ENCODE measurements around the gene CDK5RAP1.

Gene CDK5RAP1

DNA sequence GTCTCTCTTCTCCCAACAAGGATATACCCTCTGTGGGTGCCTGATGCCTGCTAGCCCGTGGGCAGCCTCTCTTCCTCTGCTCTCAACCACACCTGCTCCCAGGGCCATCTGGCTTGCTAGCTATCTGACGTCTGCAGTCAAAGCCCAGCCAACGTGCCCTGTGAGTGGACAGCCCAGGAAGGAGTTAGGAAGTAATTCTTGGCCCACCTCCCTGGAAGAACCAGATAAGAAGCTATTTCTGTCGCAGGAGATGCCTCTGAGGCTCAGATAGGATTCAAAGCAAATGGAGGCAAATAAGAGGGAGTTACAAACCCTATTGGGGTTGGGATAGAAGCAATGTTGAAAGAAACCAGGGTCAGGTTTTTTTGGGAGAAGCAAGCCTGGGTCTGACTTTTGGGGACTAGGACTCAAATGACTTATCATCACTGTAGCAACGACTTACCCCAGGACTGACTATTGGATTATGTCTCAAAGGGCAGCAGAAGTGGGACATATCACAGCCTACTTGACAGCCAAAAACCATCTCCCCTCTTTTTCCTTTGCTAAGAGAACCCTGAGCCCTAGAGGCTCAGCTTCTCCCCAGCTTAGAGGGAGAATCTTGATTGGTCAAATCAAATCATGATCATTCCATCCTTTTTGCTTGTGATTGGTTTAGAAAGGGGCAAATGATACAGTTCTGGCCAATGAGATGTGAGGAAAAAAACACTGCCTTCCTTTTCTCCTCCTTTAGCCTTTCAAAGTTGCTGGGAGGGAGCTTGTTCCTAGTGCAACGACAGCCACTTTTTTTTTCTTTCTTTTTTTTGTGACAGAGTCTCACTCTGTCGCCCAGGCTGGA is 18.0 kb upstream of the CDK5RAP1 start:
- Histone ChIP-seq H3K27ac (ENCODE audit: low read depth, low read length) (no peak overlapping the region), H3K4me3 (ENCODE audit: low read length) (no peak overlapping the region), H3K4me1 (ENCODE audit: control insufficient read depth, low read length) (peaks cover 6% of the 10 kb centered on the region; the same call in 1 of the 2 replicates), H3K27me3 (ENCODE audit: control insufficient read depth, low read length) (no peaks in the 10 kb centered on the region), H3K9me3 (ENCODE audit: control insufficient read depth, insufficient read depth, low read length) (no peaks in the 10 kb centered on the region), H3K9me2 (replicated peaks; ENCODE audit: control insufficient read depth, low read length) (no peaks in the 10 kb centered on the region), H3F3A (ENCODE audit: control insufficient read depth, insufficient read depth) (peaks cover 5% of the 10 kb centered on the region; the same call in 1 of the 2 replicates), H3K4me2 (ENCODE audit: low read length) (no peak overlapping the region), H4K20me1 (ENCODE audit: control insufficient read depth, insufficient read depth, low read depth, low read length) (no peaks in the 10 kb centered on the region), H3K36me3 (ENCODE audit: control insufficient read depth, low read length) (0 out of 2 replicates have a peak, but pooled peaks cover 3% of the 10 kb centered on the region), H3K79me2 (ENCODE audit: control insufficient read depth, low read length) (no peaks in the 10 kb centered on the region)
- no peak for TF ChIP-seq EZH2phosphoT487 (IDR thresholded peaks at IDR 0.05; ENCODE audit: borderline replicate concordance, low read length)
- TF ChIP-seq, protein P1, sequence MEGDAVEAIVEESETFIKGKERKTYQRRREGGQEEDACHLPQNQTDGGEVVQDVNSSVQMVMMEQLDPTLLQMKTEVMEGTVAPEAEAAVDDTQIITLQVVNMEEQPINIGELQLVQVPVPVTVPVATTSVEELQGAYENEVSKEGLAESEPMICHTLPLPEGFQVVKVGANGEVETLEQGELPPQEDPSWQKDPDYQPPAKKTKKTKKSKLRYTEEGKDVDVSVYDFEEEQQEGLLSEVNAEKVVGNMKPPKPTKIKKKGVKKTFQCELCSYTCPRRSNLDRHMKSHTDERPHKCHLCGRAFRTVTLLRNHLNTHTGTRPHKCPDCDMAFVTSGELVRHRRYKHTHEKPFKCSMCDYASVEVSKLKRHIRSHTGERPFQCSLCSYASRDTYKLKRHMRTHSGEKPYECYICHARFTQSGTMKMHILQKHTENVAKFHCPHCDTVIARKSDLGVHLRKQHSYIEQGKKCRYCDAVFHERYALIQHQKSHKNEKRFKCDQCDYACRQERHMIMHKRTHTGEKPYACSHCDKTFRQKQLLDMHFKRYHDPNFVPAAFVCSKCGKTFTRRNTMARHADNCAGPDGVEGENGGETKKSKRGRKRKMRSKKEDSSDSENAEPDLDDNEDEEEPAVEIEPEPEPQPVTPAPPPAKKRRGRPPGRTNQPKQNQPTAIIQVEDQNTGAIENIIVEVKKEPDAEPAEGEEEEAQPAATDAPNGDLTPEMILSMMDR (IDR thresholded peaks at IDR 0.05; ENCODE audit: low read depth, low read length, poor library complexity, severe bottlenecking), result no peak

DNA sequence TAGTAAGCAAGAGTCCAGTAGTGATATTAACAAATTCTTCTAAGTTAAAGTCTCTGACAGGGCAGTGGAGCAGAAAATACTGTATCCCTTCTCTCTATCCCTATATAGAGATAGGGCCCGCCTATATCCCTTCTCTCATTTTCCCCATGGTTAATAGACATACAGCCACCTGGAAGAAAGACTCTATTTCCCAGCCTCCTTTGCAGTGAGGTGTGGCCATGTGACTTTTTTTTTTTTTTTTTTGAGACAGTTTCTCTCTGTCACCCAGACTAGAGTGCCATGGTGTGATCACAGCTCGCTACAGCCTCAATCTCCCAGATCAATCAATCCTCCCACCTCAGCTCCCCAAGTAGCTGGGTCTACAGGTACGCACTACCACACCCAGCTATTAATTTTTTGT is 16.7 kb upstream of the CDK5RAP1 start:
- no peak overlapping the region for H3K27ac ChIP-seq (ENCODE audit: low read depth, low read length)

DNA sequence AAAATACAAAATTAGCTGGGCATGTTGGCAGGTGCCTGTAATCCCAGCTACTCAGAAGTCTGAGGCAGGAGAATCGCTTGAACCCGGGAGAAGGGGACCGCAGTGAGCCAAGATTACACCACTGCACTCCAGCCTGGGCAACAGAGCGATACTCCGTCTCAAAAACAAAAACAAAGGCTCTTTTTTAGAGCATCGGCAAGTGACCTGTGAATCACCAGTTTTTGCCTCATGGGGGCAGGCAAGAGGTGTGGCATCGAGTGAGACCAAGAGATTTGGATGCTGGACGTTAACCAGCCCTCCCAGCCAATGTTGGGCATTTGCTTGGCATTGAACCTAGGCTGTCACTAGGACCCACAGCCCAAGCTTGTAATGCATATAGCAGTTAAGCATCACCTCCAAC is 14.6 kb upstream of the CDK5RAP1 start:
- H3K4me2 ChIP-seq (ENCODE audit: low read length), result no peak overlapping the region
- H3K4me1 ChIP-seq (ENCODE audit: control insufficient read depth, low read length), result peaks cover 6% of the 10 kb centered on the region; the same call in 1 of the 2 replicates

More for the DNA sequence above, 16.7 kb upstream of the CDK5RAP1 start:
- peaks cover 5% of the 10 kb centered on the region; the same call in 1 of the 2 replicates for H3F3A ChIP-seq (ENCODE audit: control insufficient read depth, insufficient read depth)
- peaks cover 6% of the 10 kb centered on the region; the same call in 1 of the 2 replicates for H3K4me1 ChIP-seq (ENCODE audit: control insufficient read depth, low read length)
- H3K9me2 ChIP-seq (replicated peaks; ENCODE audit: control insufficient read depth, low read length), result no peaks in the 10 kb centered on the region
- H3K4me3 ChIP-seq (ENCODE audit: low read length), result no peak overlapping the region
- TF ChIP-seq, protein P1 (IDR thresholded peaks at IDR 0.05; ENCODE audit: low read depth, low read length, poor library complexity, severe bottlenecking), result no peak
- TF ChIP-seq EZH2phosphoT487 (IDR thresholded peaks at IDR 0.05; ENCODE audit: borderline replicate concordance, low read length), result no peak
- no peaks in the 10 kb centered on the region for H3K27me3 ChIP-seq (ENCODE audit: control insufficient read depth, low read length)
- H3K79me2 ChIP-seq (ENCODE audit: control insufficient read depth, low read length), result no peaks in the 10 kb centered on the region
- no peaks in the 10 kb centered on the region for H4K20me1 ChIP-seq (ENCODE audit: control insufficient read depth, insufficient read depth, low read depth, low read length)
- no peaks in the 10 kb centered on the region for H3K9me3 ChIP-seq (ENCODE audit: control insufficient read depth, insufficient read depth, low read length)
- no peak overlapping the region for H3K4me2 ChIP-seq (ENCODE audit: low read length)
- H3K36me3 ChIP-seq (ENCODE audit: control insufficient read depth, low read length), result 0 out of 2 replicates have a peak, but pooled peaks cover 3% of the 10 kb centered on the region

More for the DNA sequence above, 14.6 kb upstream of the CDK5RAP1 start:
- Histone ChIP-seq H3K9me3 (ENCODE audit: control insufficient read depth, insufficient read depth, low read length) (no peaks in the 10 kb centered on the region), H3K79me2 (ENCODE audit: control insufficient read depth, low read length) (no peaks in the 10 kb centered on the region), H4K20me1 (ENCODE audit: control insufficient read depth, insufficient read depth, low read depth, low read length) (no peaks in the 10 kb centered on the region), H3K27ac (ENCODE audit: low read depth, low read length) (no peak overlapping the region), H3K4me3 (ENCODE audit: low read length) (no peak overlapping the region), H3F3A (ENCODE audit: control insufficient read depth, insufficient read depth) (peaks cover 5% of the 10 kb centered on the region; the same call in 1 of the 2 replicates), H3K27me3 (ENCODE audit: control insufficient read depth, low read length) (no peaks in the 10 kb centered on the region), H3K36me3 (ENCODE audit: control insufficient read depth, low read length) (0 out of 2 replicates have a peak, but pooled peaks cover 3% of the 10 kb centered on the region), H3K9me2 (replicated peaks; ENCODE audit: control insufficient read depth, low read length) (no peaks in the 10 kb centered on the region)
- no peak for TF ChIP-seq EZH2phosphoT487 (IDR thresholded peaks at IDR 0.05; ENCODE audit: borderline replicate concordance, low read length)
- TF ChIP-seq, protein P1 (IDR thresholded peaks at IDR 0.05; ENCODE audit: low read depth, low read length, poor library complexity, severe bottlenecking), result peak; percentile 57
